HepG2 (cell line): ENCODE results near the gene STOM. TPM values are rescaled to one million over a fixed set of nuclear protein-coding genes. Genes with fewer than 3 reads are reported as not detected.

ENCODE experiments used
- polyA plus RNA-seq, 8 experiments: library from polyadenylated mRNA; depleted of rRNA in 3 of 8; stranded (reverse) in 7 of 8; unstranded in 1 of 8; fragments of >200 nt; fragmentation: Illumina TruSeq in 4 of 8; extraction: Trizol in 4 of 8; gene quantifications; 2 replicates each; pipeline versions ENCODE4 v1.2.1 to v1.2.3, GENCODE V29; 2011 to 2016; ENCODE audit warnings: low read depth in 4 of 8, missing spikeins in 1 of 8, mixed read lengths in 1 of 8; ENCODE audit not compliant: insufficient read depth in 1 of 8
- total RNA-seq, 5 experiments: library from RNA; depleted of rRNA; stranded (reverse); fragments of >200 nt; fragmentation: Illumina TruSeq; extraction: Trizol; gene quantifications; 2 replicates each; pipeline ENCODE4 v1.2.3, GENCODE V29; 2016; ENCODE audit warnings: low read depth in 1 of 5
- TF ChIP-seq, protein P1 (sequence below): sonication (generic); formaldehyde crosslinking; IDR thresholded peaks from 2 replicates; pipeline ENCODE4 v1.9.0; 2021; ENCODE audit warnings: mild to moderate bottlenecking, missing genetic modification reagents
- TF ChIP-seq, protein P2 (sequence below): sonication (generic); formaldehyde crosslinking; IDR thresholded peaks from 2 replicates; pipeline ENCODE4 v1.5.1; 2020; ENCODE audit warnings: missing genetic modification reagents, mild to moderate bottlenecking, borderline replicate concordance

The STOM gene
- total and polyA plus RNA-seq, 2 of the 13 experiments (the other 11 are each of a cell fraction or from before 2014, with no cell fraction given) = 43.6 to 165 TPM

GRCh38 chr9:121333950-121334773 lies 35.9 kb downstream of the STOM start (continued):
- TF ChIP-seq, protein P1, sequence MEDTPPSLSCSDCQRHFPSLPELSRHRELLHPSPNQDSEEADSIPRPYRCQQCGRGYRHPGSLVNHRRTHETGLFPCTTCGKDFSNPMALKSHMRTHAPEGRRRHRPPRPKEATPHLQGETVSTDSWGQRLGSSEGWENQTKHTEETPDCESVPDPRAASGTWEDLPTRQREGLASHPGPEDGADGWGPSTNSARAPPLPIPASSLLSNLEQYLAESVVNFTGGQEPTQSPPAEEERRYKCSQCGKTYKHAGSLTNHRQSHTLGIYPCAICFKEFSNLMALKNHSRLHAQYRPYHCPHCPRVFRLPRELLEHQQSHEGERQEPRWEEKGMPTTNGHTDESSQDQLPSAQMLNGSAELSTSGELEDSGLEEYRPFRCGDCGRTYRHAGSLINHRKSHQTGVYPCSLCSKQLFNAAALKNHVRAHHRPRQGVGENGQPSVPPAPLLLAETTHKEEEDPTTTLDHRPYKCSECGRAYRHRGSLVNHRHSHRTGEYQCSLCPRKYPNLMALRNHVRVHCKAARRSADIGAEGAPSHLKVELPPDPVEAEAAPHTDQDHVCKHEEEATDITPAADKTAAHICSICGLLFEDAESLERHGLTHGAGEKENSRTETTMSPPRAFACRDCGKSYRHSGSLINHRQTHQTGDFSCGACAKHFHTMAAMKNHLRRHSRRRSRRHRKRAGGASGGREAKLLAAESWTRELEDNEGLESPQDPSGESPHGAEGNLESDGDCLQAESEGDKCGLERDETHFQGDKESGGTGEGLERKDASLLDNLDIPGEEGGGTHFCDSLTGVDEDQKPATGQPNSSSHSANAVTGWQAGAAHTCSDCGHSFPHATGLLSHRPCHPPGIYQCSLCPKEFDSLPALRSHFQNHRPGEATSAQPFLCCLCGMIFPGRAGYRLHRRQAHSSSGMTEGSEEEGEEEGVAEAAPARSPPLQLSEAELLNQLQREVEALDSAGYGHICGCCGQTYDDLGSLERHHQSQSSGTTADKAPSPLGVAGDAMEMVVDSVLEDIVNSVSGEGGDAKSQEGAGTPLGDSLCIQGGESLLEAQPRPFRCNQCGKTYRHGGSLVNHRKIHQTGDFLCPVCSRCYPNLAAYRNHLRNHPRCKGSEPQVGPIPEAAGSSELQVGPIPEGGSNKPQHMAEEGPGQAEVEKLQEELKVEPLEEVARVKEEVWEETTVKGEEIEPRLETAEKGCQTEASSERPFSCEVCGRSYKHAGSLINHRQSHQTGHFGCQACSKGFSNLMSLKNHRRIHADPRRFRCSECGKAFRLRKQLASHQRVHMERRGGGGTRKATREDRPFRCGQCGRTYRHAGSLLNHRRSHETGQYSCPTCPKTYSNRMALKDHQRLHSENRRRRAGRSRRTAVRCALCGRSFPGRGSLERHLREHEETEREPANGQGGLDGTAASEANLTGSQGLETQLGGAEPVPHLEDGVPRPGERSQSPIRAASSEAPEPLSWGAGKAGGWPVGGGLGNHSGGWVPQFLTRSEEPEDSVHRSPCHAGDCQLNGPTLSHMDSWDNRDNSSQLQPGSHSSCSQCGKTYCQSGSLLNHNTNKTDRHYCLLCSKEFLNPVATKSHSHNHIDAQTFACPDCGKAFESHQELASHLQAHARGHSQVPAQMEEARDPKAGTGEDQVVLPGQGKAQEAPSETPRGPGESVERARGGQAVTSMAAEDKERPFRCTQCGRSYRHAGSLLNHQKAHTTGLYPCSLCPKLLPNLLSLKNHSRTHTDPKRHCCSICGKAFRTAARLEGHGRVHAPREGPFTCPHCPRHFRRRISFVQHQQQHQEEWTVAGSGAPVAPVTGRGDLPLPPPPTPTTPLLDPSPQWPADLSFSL (CRISPR knock-in tag) = no peak
- TF ChIP-seq, protein P2, sequence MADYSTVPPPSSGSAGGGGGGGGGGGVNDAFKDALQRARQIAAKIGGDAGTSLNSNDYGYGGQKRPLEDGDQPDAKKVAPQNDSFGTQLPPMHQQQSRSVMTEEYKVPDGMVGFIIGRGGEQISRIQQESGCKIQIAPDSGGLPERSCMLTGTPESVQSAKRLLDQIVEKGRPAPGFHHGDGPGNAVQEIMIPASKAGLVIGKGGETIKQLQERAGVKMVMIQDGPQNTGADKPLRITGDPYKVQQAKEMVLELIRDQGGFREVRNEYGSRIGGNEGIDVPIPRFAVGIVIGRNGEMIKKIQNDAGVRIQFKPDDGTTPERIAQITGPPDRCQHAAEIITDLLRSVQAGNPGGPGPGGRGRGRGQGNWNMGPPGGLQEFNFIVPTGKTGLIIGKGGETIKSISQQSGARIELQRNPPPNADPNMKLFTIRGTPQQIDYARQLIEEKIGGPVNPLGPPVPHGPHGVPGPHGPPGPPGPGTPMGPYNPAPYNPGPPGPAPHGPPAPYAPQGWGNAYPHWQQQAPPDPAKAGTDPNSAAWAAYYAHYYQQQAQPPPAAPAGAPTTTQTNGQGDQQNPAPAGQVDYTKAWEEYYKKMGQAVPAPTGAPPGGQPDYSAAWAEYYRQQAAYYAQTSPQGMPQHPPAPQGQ (CRISPR knock-in tag) = no peak
